Neural cell (in vitro differentiated cells): ENCODE data around the gene PRKACA. TPM values are rescaled to one million over a fixed set of nuclear protein-coding genes. Genes with fewer than 3 reads are reported as not detected.

Source experiments
- H2AFZ ChIP-seq: fragments of 200-600, 300-800 bp; sonication (generic), shearing (Covaris generic); 2 replicates; pipeline ENCODE4 v1.6.0; 2014; ENCODE audit warnings: low read depth, mild to moderate bottlenecking, antibody characterized with exemption, low read length, moderate library complexity
- H3F3A ChIP-seq: fragments of 200-600 bp; shearing (Covaris generic); 2 replicates; pipeline ENCODE4 v1.6.1; 2016; ENCODE audit warnings: mild to moderate bottlenecking, moderate library complexity, mixed read lengths, antibody characterized with exemption, low read length; ENCODE audit not compliant: insufficient read depth, poor library complexity, severe bottlenecking
- H3K27ac ChIP-seq: fragments of 200-600, 300-800 bp; sonication (generic), shearing (Covaris generic); 2 replicates; pipeline ENCODE4 v1.5.1; 2014; ENCODE audit warnings: mild to moderate bottlenecking, low read length, moderate library complexity
- H3K27me3 ChIP-seq: fragments of 300-800, 200-600 bp; sonication (generic), shearing (Covaris generic); 2 replicates; pipeline ENCODE4 v1.6.0; 2014; ENCODE audit warnings: mild to moderate bottlenecking, low read depth, low read length, moderate library complexity; ENCODE audit not compliant: insufficient read depth
- H3K36me3 ChIP-seq: fragments of 300-800, 200-600 bp; sonication (generic), shearing (Covaris generic); 2 replicates; pipeline ENCODE4 v1.5.1; 2014; ENCODE audit warnings: mild to moderate bottlenecking, antibody characterized with exemption, low read length, moderate library complexity; ENCODE audit not compliant: insufficient read depth
- H3K4me2 ChIP-seq: fragments of 300-800, 200-600 bp; sonication (generic), shearing (Covaris generic); 2 replicates; pipeline ENCODE4 v1.6.0; 2014; ENCODE audit warnings: mild to moderate bottlenecking, low read length
- H3K4me3 ChIP-seq: fragments of 300-800, 200-600 bp; sonication (generic), shearing (Covaris generic); 2 replicates; pipeline ENCODE4 v1.5.1; 2014; ENCODE audit warnings: mild to moderate bottlenecking, low read length, moderate library complexity
- H3K79me2 ChIP-seq: fragments of 200-600 bp; shearing (Covaris generic); replicated peaks from 2 replicates; pipeline ENCODE4 v1.6.0; 2014; ENCODE audit warnings: mild to moderate bottlenecking, low read length, moderate library complexity; ENCODE audit not compliant: insufficient read depth
- H3K9ac ChIP-seq: fragments of 300-800, 200-600 bp; sonication (generic), shearing (Covaris generic); 2 replicates; pipeline ENCODE4 v1.6.1; 2016; ENCODE audit warnings: mild to moderate bottlenecking, low read length, mixed read lengths
- H3K9me2 ChIP-seq: fragments of 200-600 bp; shearing (Covaris generic); 2 replicates; pipeline ENCODE4 v1.6.1; 2016; ENCODE audit warnings: mild to moderate bottlenecking, low read length, mixed read lengths; ENCODE audit not compliant: insufficient read depth
- H3K9me3 ChIP-seq: fragments of 200-600, 300-800 bp; sonication (generic), shearing (Covaris generic); 2 replicates; pipeline ENCODE4 v1.6.1; 2016; ENCODE audit warnings: mild to moderate bottlenecking, mixed run types, low read length, moderate library complexity, mixed read lengths
- H4K20me1 ChIP-seq: fragments of 200-600 bp; shearing (Covaris generic); 2 replicates; pipeline ENCODE4 v1.6.1; 2016; ENCODE audit warnings: mild to moderate bottlenecking, mixed run types; ENCODE audit not compliant: insufficient read depth
- EP300 ChIP-seq: fragments of 450-650 bp; conservative IDR thresholded peaks from 2 replicates; pipeline ENCODE4 v1.6.1; 2014; ENCODE audit warnings: antibody characterized with exemption, mild to moderate bottlenecking, moderate library complexity; ENCODE audit not compliant: poor library complexity, severe bottlenecking
- EZH2 ChIP-seq: fragments of 200-600, 300-800 bp; shearing (Covaris generic), sonication (generic); IDR thresholded peaks from 2 replicates; pipeline ENCODE4 v1.6.1; 2014; ENCODE audit warnings: antibody characterized with exemption, low read length, borderline replicate concordance, mild to moderate bottlenecking; ENCODE audit not compliant: insufficient read depth, poor library complexity, severe bottlenecking
- MXI1 ChIP-seq: fragments of 450-650 bp; conservative IDR thresholded peaks from 2 replicates; pipeline ENCODE4 v1.6.1; 2014; ENCODE audit warnings: antibody characterized with exemption, mild to moderate bottlenecking; ENCODE audit not compliant: poor library complexity, severe bottlenecking
- POLR2AphosphoS5 ChIP-seq: IDR thresholded peaks from 2 replicates; pipeline ENCODE4 v1.6.1; 2012
- RAD21 ChIP-seq: fragments of 450-650 bp; conservative IDR thresholded peaks from 2 replicates; pipeline ENCODE4 v1.6.1; 2014; ENCODE audit warnings: antibody characterized with exemption, mild to moderate bottlenecking, moderate library complexity
- SMC3 ChIP-seq: fragments of 450-650 bp; conservative IDR thresholded peaks from 2 replicates; pipeline ENCODE4 v1.6.1; 2014; ENCODE audit warnings: antibody characterized with exemption, mild to moderate bottlenecking, moderate library complexity; ENCODE audit not compliant: poor library complexity
- TAF1 ChIP-seq: IDR thresholded peaks from 2 replicates; pipeline ENCODE4 v1.6.1; 2012; ENCODE audit warnings: low read depth
- polyA plus RNA-seq: library from polyadenylated mRNA; depleted of rRNA; stranded (reverse); fragments of >200 nt; gene quantifications from 2 replicates; pipeline ENCODE4 v1.2.3, GENCODE V29; 2014
- TF ChIP-seq, protein P1 (sequence below): fragments of 450-650 bp; IDR thresholded peaks from 2 replicates; pipeline ENCODE4 v1.5.1; 2014; ENCODE audit warnings: antibody characterized with exemption, mild to moderate bottlenecking, moderate library complexity; ENCODE audit not compliant: poor library complexity, severe bottlenecking
- TF ChIP-seq, protein P2 (sequence below): IDR thresholded peaks from 2 replicates; pipeline ENCODE4 v1.6.1; 2012; ENCODE audit warnings: borderline replicate concordance

PRKACA gene
- polyA plus RNA-seq, 1 donor from 2014 or later: 11.7 TPM

DNA sequence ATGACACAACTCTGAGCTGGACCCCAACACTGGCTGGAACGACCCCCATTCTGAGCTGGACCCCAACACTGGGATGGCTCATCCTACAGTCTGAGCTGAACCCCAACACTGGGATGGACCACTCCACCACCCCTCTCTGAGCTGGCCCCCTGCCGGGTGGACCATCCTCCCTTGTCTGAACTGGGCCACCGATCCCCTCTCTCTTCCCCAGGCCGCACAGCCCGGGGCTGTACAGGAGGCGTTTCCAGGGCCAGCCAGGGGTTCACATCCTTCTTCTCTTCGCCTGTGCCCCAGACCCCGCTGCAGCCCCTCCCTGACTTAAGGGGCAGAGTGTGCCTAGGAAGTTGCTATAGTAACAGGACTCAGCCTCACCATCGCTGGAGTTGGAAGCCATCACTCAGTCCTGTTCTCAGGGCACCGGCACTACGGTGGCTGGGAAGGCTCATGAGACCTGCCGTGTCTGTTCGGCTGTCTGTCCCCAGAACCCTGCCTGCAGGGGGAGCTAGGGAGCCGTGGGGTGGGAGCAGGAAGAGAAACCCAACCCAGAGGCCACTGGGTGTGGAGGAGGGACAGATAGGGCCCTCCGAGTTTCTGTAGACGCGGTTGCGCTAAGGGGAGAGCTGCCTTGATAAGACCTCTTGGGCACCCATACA lies 3.7 kb downstream of the PRKACA start:
- no peaks in the 10 kb centered on the region for H3K27me3 ChIP-seq
- no peaks in the 10 kb centered on the region for H3K9me3 ChIP-seq
- no peaks in the 10 kb centered on the region for H3F3A ChIP-seq
- H3K4me3 ChIP-seq: no peak overlapping the region
- TF ChIP-seq SMC3: no peak
- TF ChIP-seq, protein P1, sequence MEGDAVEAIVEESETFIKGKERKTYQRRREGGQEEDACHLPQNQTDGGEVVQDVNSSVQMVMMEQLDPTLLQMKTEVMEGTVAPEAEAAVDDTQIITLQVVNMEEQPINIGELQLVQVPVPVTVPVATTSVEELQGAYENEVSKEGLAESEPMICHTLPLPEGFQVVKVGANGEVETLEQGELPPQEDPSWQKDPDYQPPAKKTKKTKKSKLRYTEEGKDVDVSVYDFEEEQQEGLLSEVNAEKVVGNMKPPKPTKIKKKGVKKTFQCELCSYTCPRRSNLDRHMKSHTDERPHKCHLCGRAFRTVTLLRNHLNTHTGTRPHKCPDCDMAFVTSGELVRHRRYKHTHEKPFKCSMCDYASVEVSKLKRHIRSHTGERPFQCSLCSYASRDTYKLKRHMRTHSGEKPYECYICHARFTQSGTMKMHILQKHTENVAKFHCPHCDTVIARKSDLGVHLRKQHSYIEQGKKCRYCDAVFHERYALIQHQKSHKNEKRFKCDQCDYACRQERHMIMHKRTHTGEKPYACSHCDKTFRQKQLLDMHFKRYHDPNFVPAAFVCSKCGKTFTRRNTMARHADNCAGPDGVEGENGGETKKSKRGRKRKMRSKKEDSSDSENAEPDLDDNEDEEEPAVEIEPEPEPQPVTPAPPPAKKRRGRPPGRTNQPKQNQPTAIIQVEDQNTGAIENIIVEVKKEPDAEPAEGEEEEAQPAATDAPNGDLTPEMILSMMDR: peak; percentile 10
- no peak overlapping the region for H3K4me2 ChIP-seq
- no peaks in the 10 kb centered on the region for H4K20me1 ChIP-seq
- peaks cover 29% of the 10 kb centered on the region for H3K79me2 ChIP-seq
- H3K27ac ChIP-seq: no peak overlapping the region
- no peak overlapping the region for H2AFZ ChIP-seq
- H3K36me3 ChIP-seq: no peaks in the 10 kb centered on the region
- H3K9me2 ChIP-seq: no peaks in the 10 kb centered on the region
- no peak overlapping the region for H3K9ac ChIP-seq

GRCh38 chr19:14112809-14113385 lies 4.7 kb downstream of the PRKACA start:
- Histone ChIP-seq H3K4me2 (no peak overlapping the region), H3K36me3 (no peaks in the 10 kb centered on the region), H3F3A (no peaks in the 10 kb centered on the region), H2AFZ (no peak overlapping the region), H3K27me3 (no peaks in the 10 kb centered on the region), H4K20me1 (no peaks in the 10 kb centered on the region), H3K9ac (peak overlapping the region; percentile 39), H3K27ac (no peak overlapping the region), H3K4me3 (peak overlapping the region; percentile 52), H3K79me2 (peaks cover 29% of the 10 kb centered on the region), H3K9me3 (no peaks in the 10 kb centered on the region), H3K9me2 (no peaks in the 10 kb centered on the region)
- TF ChIP-seq RAD21 (no peak), EZH2 (no peak), EP300 (no peak), SMC3 (no peak), TAF1 (no peak), MXI1 (no peak), POLR2AphosphoS5 (no peak)
- TF ChIP-seq, protein P2, sequence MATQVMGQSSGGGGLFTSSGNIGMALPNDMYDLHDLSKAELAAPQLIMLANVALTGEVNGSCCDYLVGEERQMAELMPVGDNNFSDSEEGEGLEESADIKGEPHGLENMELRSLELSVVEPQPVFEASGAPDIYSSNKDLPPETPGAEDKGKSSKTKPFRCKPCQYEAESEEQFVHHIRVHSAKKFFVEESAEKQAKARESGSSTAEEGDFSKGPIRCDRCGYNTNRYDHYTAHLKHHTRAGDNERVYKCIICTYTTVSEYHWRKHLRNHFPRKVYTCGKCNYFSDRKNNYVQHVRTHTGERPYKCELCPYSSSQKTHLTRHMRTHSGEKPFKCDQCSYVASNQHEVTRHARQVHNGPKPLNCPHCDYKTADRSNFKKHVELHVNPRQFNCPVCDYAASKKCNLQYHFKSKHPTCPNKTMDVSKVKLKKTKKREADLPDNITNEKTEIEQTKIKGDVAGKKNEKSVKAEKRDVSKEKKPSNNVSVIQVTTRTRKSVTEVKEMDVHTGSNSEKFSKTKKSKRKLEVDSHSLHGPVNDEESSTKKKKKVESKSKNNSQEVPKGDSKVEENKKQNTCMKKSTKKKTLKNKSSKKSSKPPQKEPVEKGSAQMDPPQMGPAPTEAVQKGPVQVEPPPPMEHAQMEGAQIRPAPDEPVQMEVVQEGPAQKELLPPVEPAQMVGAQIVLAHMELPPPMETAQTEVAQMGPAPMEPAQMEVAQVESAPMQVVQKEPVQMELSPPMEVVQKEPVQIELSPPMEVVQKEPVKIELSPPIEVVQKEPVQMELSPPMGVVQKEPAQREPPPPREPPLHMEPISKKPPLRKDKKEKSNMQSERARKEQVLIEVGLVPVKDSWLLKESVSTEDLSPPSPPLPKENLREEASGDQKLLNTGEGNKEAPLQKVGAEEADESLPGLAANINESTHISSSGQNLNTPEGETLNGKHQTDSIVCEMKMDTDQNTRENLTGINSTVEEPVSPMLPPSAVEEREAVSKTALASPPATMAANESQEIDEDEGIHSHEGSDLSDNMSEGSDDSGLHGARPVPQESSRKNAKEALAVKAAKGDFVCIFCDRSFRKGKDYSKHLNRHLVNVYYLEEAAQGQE: no peak
- TF ChIP-seq, protein P1: no peak
